Osteocyte (in vitro differentiated cells): Measurements from ENCODE around the gene LILRB4. TPM values are rescaled to one million over a fixed set of nuclear protein-coding genes. Genes with fewer than 3 reads are reported as not detected.
"Not testable (repeated sequence)": the region's sequence is repeated elsewhere in the genome, so short reads cannot be mapped to it uniquely, and the experiment has no call there.

Experiments
- DNase-seq: peaks from one replicate; pipeline ENCODE4 v3.0.0; 2021; ENCODE audit warnings: mixed read lengths; ENCODE audit not compliant: unreplicated experiment; ENCODE audit errors: extremely low spot score
- H3K27ac Mint-ChIP-seq: one replicate; pipeline ENCODE4 v1.8.0; 2021; ENCODE audit warnings: mild to moderate bottlenecking, mixed read lengths; ENCODE audit not compliant: unreplicated experiment
- H3K27me3 Mint-ChIP-seq: one replicate; pipeline ENCODE4 v1.8.0; 2021; ENCODE audit warnings: mixed read lengths; ENCODE audit not compliant: unreplicated experiment
- H3K36me3 Mint-ChIP-seq: one replicate; pipeline ENCODE4 v1.8.0; 2021; ENCODE audit warnings: mixed read lengths; ENCODE audit not compliant: unreplicated experiment
- H3K4me1 Mint-ChIP-seq: one replicate; pipeline ENCODE4 v1.8.0; 2021; ENCODE audit warnings: mixed read lengths; ENCODE audit not compliant: unreplicated experiment
- H3K4me3 Mint-ChIP-seq: one replicate; pipeline ENCODE4 v1.8.0; 2021; ENCODE audit warnings: mild to moderate bottlenecking, moderate library complexity, mixed read lengths; ENCODE audit not compliant: unreplicated experiment
- H3K9me3 Mint-ChIP-seq: one replicate; pipeline ENCODE4 v1.8.0; 2021; ENCODE audit warnings: mixed read lengths; ENCODE audit not compliant: unreplicated experiment
- total RNA-seq: library from RNA; stranded (reverse); gene quantifications from 2 replicates; pipeline ENCODE4 v1.2.1, GENCODE V29; 2021
- TF ChIP-seq, protein P1 (sequence below): fragments of 200-600 bp; sonication (generic); IDR thresholded peaks from 2 replicates; pipeline ENCODE4 v1.5.0; 2021; ENCODE audit warnings: antibody characterized with exemption, mild to moderate bottlenecking, moderate library complexity

Gene LILRB4
- total RNA-seq, 1 donor from 2014 or later, result not detected

DNA sequence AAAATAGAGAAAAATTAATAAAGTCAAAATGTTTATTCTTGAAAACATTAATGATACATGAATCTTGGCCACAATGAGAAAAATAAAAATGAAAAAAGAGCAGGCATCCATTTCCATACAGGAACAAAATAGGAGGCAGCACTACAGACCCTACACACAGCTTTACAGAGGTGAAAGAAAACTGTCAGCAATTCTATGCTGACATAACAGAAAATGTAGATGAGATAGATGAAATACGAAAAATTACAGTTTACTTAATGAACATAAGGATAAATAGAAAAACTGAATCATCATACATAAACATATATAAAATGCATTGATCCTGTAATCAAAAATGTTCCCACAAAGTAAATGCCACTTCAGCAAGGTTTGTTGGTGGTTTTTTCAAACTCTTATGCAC, 5.6 kb downstream of the LILRB4 start:
- H3K27ac Mint-ChIP-seq, result no peak overlapping the region
- H3K4me1 Mint-ChIP-seq, result no peaks in the 10 kb centered on the region
- H3K4me3 Mint-ChIP-seq, result no peak overlapping the region
- no peaks in the 10 kb centered on the region for H3K36me3 Mint-ChIP-seq
- no peaks in the 10 kb centered on the region for H3K27me3 Mint-ChIP-seq
- H3K9me3 Mint-ChIP-seq, result peaks cover 26% of the 10 kb centered on the region
- DNase-seq, result no peak
- TF ChIP-seq, protein P1, sequence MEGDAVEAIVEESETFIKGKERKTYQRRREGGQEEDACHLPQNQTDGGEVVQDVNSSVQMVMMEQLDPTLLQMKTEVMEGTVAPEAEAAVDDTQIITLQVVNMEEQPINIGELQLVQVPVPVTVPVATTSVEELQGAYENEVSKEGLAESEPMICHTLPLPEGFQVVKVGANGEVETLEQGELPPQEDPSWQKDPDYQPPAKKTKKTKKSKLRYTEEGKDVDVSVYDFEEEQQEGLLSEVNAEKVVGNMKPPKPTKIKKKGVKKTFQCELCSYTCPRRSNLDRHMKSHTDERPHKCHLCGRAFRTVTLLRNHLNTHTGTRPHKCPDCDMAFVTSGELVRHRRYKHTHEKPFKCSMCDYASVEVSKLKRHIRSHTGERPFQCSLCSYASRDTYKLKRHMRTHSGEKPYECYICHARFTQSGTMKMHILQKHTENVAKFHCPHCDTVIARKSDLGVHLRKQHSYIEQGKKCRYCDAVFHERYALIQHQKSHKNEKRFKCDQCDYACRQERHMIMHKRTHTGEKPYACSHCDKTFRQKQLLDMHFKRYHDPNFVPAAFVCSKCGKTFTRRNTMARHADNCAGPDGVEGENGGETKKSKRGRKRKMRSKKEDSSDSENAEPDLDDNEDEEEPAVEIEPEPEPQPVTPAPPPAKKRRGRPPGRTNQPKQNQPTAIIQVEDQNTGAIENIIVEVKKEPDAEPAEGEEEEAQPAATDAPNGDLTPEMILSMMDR, result no peak

DNA sequence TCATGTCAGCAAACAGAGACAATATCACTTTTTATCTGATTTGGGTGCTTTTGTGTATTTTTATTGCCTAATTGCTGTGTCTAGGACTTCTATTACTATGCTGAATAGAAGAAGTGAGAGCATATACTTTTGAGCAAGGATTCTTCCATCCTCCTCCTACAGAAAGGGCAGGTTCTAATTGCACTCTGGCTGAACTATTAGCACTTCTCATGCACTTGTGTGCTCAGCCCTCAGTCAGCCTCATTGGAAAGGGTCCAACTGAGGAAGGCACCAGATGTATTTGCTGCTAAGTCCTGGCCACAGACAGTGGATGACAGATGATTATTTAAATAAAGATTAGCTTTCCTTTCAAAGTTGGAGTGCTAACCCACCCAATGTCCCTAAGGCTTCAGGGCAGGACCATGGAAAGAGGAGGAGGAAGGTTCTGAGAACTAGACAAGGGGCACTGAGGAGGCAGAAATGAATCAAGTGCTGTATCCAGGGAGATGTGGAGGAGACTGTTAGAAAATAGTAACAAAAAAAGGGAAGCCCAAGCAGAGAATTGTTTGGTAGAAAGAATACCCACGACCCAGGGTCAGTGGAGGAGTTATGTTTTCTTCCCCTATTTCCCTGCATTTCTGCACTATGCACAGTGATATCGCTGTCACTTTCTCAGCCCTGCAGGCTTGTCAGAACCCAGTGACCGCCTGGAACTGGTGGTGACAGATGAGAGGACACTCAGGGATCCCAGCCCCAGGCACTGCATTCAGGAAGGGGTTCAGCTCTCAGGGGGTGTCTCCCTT, 8.0 kb downstream of the LILRB4 start:
- Mint-ChIP-seq H3K27ac (no peak overlapping the region), H3K27me3 (no peaks in the 10 kb centered on the region), H3K4me3 (no peak overlapping the region), H3K9me3 (peaks cover 26% of the 10 kb centered on the region), H3K36me3 (no peaks in the 10 kb centered on the region), H3K4me1 (no peaks in the 10 kb centered on the region)
- TF ChIP-seq, protein P1, result no peak
- DNase-seq, result no peak

DNA sequence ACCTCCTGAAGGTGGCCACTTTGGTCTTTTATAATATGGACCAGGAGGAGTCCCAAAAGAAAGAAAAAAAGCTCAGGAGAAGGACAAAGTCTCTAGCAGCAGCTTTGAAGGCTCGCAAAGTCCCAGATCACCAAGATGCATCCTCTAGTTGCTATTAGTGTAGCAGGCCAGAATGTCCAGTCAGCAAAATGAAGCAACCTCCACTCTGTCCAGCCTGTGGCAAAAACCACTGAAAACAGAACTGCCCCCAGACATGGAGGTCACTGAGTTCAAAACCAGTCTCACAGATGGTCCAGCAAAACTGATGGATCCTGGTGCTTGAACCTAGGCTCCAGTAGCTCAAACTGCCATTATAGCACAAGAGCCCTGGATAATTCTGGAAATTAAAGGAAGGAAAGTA, 10.4 kb downstream of the LILRB4 start:
- Mint-ChIP-seq H3K36me3 (no peaks in the 10 kb centered on the region), H3K27ac (no peak overlapping the region), H3K27me3 (no peaks in the 10 kb centered on the region), H3K4me3 (no peak overlapping the region), H3K9me3 (peaks cover 23% of the 10 kb centered on the region), H3K4me1 (no peaks in the 10 kb centered on the region)
- TF ChIP-seq, protein P1, result no peak
- DNase-seq, result no peak

DNA sequence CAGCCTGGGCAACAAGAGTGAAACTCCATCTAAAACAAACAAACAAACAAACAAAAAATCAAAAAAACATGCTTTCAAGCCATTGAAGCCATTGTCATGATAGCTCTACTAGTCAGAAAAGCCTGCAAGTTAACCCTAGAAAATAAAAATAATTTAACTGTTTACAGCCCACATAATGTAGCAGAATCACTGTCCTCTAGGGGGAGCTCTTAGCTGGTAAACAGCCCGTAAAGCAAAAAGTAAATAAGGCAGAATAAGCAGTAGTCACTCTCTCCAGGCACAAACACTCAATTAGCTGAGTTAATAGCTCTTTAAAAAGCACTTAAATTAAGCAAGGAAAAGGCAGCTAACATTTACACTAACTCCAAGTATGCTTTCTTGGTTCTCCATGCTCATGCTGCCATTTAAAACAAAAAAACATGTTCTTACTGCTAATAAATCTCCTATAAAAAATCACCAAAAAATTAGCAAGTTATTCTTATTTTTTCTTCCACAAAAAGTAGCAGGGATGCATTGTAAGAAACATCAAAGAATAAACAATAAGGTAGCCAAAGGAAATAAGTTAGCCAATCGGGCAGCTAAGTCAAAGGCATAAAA, 11.3 kb downstream of the LILRB4 start:
- no peak overlapping the region for H3K4me3 Mint-ChIP-seq
- no peak for DNase-seq
- TF ChIP-seq, protein P1, result peak; percentile 31
- H3K27ac Mint-ChIP-seq, result no peak overlapping the region
- H3K36me3 Mint-ChIP-seq, result no peaks in the 10 kb centered on the region
- peaks cover 14% of the 10 kb centered on the region for H3K9me3 Mint-ChIP-seq
- H3K27me3 Mint-ChIP-seq, result no peaks in the 10 kb centered on the region
- no peaks in the 10 kb centered on the region for H3K4me1 Mint-ChIP-seq

DNA sequence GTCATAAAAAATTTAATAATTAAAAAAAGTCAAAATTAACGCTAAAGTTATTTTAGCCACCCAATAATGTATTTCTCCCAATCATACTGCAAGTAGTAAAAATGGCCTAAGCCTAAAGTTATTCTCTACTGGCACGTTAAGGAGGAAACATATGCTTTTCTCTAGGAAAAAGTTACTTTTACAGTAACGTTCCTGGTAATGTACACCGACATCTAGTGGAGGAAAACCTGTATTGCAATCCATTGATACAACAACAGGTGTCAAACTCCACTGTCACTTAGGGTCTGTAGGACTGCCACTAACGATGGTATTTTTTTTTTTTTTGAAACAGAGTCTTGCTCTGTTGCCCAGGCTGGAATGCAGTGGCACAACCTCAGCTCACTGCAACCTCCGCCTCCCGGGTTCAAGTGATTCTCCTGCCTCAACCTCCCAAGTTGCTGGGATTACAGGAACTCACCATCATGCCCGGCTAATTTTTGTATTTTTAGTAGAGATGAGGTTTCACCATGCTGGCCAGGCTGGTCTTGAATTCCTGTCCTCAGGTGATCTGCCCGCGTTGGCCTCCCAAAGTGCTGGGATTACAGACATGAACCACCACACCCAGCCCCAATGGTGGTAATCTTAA, 13.5 kb downstream of the LILRB4 start:
- not testable (repeated sequence) for H3K27ac Mint-ChIP-seq, H3K36me3 Mint-ChIP-seq, H3K4me1 Mint-ChIP-seq, DNase-seq, H3K4me3 Mint-ChIP-seq, H3K9me3 Mint-ChIP-seq, H3K27me3 Mint-ChIP-seq
- TF ChIP-seq, protein P1, result peak; percentile 73
